Keratinocyte (primary cell): Measurements from ENCODE around the gene RPL18. TPM values are rescaled to one million over a fixed set of nuclear protein-coding genes. Genes with fewer than 3 reads are reported as not detected.

ENCODE experiments used
- DNase-seq: peaks from one replicate; pipeline ENCODE4 v3.0.0-alpha.2; 2011; ENCODE audit warnings: low read depth, missing footprints, low spot score
- FAIRE-seq: peaks from 2 replicates; lab custom pipeline; 2011; peaks lifted over from hg19 to GRCh38; lab: Jason Lieb, UNC
- H2AFZ ChIP-seq: 2 replicates; pipeline ENCODE4 v1.6.0; 2012; ENCODE audit warnings: low read length, control low read depth, inconsistent platforms; ENCODE audit not compliant: control insufficient read depth
- H3K27ac ChIP-seq: 2 replicates; pipeline ENCODE4 v1.5.1; 2011; ENCODE audit warnings: low read length; ENCODE audit not compliant: control insufficient read depth, insufficient read depth
- H3K27me3 ChIP-seq: 3 replicates; pipeline ENCODE4 v1.6.0; 2011; ENCODE audit warnings: low read length; ENCODE audit not compliant: control insufficient read depth, insufficient read depth; ENCODE audit errors: extremely low read depth
- H3K36me3 ChIP-seq, 2 experiments: 2 replicates in 1 of 2; 3 replicates in 1 of 2; pipeline ENCODE4 v1.5.1; 2011; ENCODE audit warnings: low read length in 2 of 2, mild to moderate bottlenecking in 1 of 2; ENCODE audit not compliant: control insufficient read depth in 2 of 2, insufficient read depth in 2 of 2; ENCODE audit errors: extremely low read depth in 1 of 2
- H3K4me1 ChIP-seq: 3 replicates; pipeline ENCODE4 v1.5.1; 2011; ENCODE audit warnings: low read length; ENCODE audit not compliant: control insufficient read depth, insufficient read depth; ENCODE audit errors: extremely low read depth
- H3K4me2 ChIP-seq: 3 replicates; pipeline ENCODE4 v1.6.0; 2011; ENCODE audit warnings: low read depth, low read length; ENCODE audit not compliant: control insufficient read depth, insufficient read depth; ENCODE audit errors: extremely low read depth
- H3K4me3 ChIP-seq, 3 experiments: fragments of 200-600 bp in 1 of 3; sonication (generic) in 1 of 3; 2 replicates in 2 of 3; 3 replicates in 1 of 3; pipeline ENCODE4 v1.5.1; 2011 to 2016; ENCODE audit warnings: low read length in 3 of 3, mild to moderate bottlenecking in 3 of 3, control low read depth in 2 of 3, inconsistent platforms in 1 of 3, low read depth in 1 of 3, mixed read lengths in 1 of 3, mixed run types in 1 of 3, moderate library complexity in 1 of 3; ENCODE audit not compliant: control insufficient read depth in 2 of 3, insufficient read depth in 2 of 3; ENCODE audit errors: extremely low read depth in 1 of 3
- H3K79me2 ChIP-seq: 2 replicates; pipeline ENCODE4 v1.6.0; 2012; ENCODE audit warnings: low read length; ENCODE audit not compliant: control insufficient read depth, insufficient read depth
- H3K9ac ChIP-seq: 3 replicates; pipeline ENCODE4 v1.6.0; 2011; ENCODE audit warnings: low read length; ENCODE audit not compliant: control insufficient read depth, insufficient read depth; ENCODE audit errors: extremely low read depth
- H3K9me1 ChIP-seq: 3 replicates; pipeline ENCODE4 v1.6.0; 2011; ENCODE audit warnings: low read length; ENCODE audit not compliant: control insufficient read depth, insufficient read depth; ENCODE audit errors: extremely low read depth
- H3K9me3 ChIP-seq: 2 replicates; pipeline ENCODE4 v1.5.1; 2012; ENCODE audit warnings: low read depth, low read length; ENCODE audit not compliant: control insufficient read depth
- H4K20me1 ChIP-seq: 3 replicates; pipeline ENCODE4 v1.6.0; 2011; ENCODE audit warnings: low read length; ENCODE audit not compliant: control insufficient read depth, insufficient read depth; ENCODE audit errors: extremely low read depth
- EZH2 ChIP-seq: IDR thresholded peaks from one replicate; pipeline ENCODE4 v1.6.1; 2012; ENCODE audit warnings: inconsistent platforms, mild to moderate bottlenecking, low read length, moderate library complexity
- dilution Hi-C: fragments of 300-500 bp; cut with MboI; formaldehyde crosslinking; loops from one replicate; pipeline ENCODE4 v1.7.0; 2020; ENCODE audit warnings: low sequenced_read_pairs; ENCODE audit not compliant: extremely low pct_ligation_motif_present
- polyA plus RNA-seq, 5 experiments: library from polyadenylated mRNA; depleted of rRNA in 3 of 5; stranded (reverse) in 3 of 5; stranded (forward) in 1 of 5; unstranded in 1 of 5; fragments of >200 nt; gene quantifications; 1 replicate in 1 of 5; 2 replicates in 3 of 5; 3 replicates in 1 of 5; pipeline versions ENCODE4 v1.2.1 to v1.2.3, GENCODE V29; 2011 to 2012; ENCODE audit warnings: missing spikeins in 2 of 5, low read depth in 1 of 5, low replicate concordance in 1 of 5
- TF ChIP-seq, protein P1 (sequence below), 3 experiments: IDR thresholded peaks in 1 of 3; conservative IDR thresholded peaks in 1 of 3; optimal IDR thresholded peaks in 1 of 3; 2 replicates in 2 of 3; 3 replicates in 1 of 3; pipeline versions ENCODE3 to v1.5.1; 2011; ENCODE audit warnings: low read length in 3 of 3, mild to moderate bottlenecking in 3 of 3, moderate library complexity in 2 of 3, control low read depth in 1 of 3, inconsistent platforms in 1 of 3; ENCODE audit not compliant: insufficient read depth in 2 of 3; ENCODE audit errors: extremely low read depth in 1 of 3

RPL18 gene
- polyA plus RNA-seq, 1 donor (not counting 4 experiments of a cell fraction or from before 2014, with no cell fraction given) = 1,015 TPM

DNA sequence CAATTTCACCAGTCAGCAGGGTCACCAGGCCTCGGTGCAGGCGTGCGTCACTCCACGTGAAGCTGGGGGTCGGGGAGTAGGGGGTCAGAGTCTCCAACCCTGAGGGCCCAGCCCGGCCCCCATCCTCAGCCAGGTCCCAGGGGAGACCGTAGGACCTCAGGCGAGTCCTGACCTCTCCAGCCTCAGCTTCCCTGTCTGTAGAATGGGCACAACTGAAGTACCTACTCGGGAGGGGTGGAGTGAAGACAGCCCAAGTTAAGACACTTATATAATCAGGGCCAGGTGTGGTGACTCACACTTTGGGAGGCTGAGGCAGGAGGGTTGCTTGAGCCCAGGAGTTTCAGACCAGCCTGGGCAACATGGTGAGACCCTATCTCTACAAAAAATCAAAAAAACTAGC, 15.1 kb downstream of the RPL18 start:
- no peak overlapping the region for H3K27ac ChIP-seq
- no peak for FAIRE-seq
- dilution Hi-C loops = no loop called here
- TF ChIP-seq, protein P1, sequence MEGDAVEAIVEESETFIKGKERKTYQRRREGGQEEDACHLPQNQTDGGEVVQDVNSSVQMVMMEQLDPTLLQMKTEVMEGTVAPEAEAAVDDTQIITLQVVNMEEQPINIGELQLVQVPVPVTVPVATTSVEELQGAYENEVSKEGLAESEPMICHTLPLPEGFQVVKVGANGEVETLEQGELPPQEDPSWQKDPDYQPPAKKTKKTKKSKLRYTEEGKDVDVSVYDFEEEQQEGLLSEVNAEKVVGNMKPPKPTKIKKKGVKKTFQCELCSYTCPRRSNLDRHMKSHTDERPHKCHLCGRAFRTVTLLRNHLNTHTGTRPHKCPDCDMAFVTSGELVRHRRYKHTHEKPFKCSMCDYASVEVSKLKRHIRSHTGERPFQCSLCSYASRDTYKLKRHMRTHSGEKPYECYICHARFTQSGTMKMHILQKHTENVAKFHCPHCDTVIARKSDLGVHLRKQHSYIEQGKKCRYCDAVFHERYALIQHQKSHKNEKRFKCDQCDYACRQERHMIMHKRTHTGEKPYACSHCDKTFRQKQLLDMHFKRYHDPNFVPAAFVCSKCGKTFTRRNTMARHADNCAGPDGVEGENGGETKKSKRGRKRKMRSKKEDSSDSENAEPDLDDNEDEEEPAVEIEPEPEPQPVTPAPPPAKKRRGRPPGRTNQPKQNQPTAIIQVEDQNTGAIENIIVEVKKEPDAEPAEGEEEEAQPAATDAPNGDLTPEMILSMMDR (optimal IDR thresholded peaks at IDR 0.05 in 1 of 3, IDR thresholded peaks at IDR 0.05 in 1 of 3, conservative IDR thresholded peaks at IDR 0.05 in 1 of 3; ENCODE audit: extremely low read depth in 1 of 3, insufficient read depth in 2 of 3, low read length in 3 of 3) = no peak
- TF ChIP-seq EZH2 = no peak
- H3K27me3 ChIP-seq = no peaks in the 10 kb centered on the region
- no peak overlapping the region for H3K4me3 ChIP-seq
- H2AFZ ChIP-seq = no peak overlapping the region
- H3K9me1 ChIP-seq = no peaks in the 10 kb centered on the region
- no peak overlapping the region for H3K9ac ChIP-seq
- no peaks in the 10 kb centered on the region for H3K9me3 ChIP-seq
- H3K79me2 ChIP-seq = no peaks in the 10 kb centered on the region
- DNase-seq = no peak
- H4K20me1 ChIP-seq = no peaks in the 10 kb centered on the region
- no peak overlapping the region for H3K4me2 ChIP-seq
- no peaks in the 10 kb centered on the region for H3K4me1 ChIP-seq
- no peaks in the 10 kb centered on the region for H3K36me3 ChIP-seq

DNA sequence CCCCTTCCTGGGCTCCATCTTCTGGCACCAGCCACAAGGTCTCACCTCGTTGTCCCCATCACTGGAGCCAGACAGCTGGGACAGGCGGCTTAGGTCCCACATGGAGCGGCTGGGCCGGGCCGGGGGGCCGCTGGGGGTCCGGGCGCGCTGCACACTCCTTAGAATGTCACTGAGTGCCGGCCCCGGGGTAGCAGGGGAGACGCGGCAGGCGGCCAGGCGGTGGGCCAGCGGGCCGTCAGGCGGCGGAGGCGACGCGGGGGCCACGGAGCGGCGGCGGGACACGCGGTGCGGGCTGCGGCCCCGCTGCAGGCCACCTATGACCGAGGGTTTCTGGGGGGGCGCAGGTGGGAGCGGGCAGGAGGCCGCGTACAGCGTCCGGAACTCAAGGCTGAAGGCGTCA, 15.5 kb downstream of the RPL18 start:
- no peak for FAIRE-seq

More for the DNA sequence above, 15.5 kb downstream of the RPL18 start:
- no peak overlapping the region for H3K27ac ChIP-seq
- no peaks in the 10 kb centered on the region for H4K20me1 ChIP-seq
- H3K36me3 ChIP-seq = no peaks in the 10 kb centered on the region
- H3K4me2 ChIP-seq = no peak overlapping the region
- no peaks in the 10 kb centered on the region for H3K4me1 ChIP-seq
- H3K27me3 ChIP-seq = no peaks in the 10 kb centered on the region
- H3K9ac ChIP-seq = no peak overlapping the region
- H3K79me2 ChIP-seq = no peaks in the 10 kb centered on the region
- H2AFZ ChIP-seq = no peak overlapping the region
- H3K9me3 ChIP-seq = no peaks in the 10 kb centered on the region
- no peak for TF ChIP-seq EZH2
- TF ChIP-seq, protein P1 (optimal IDR thresholded peaks at IDR 0.05 in 1 of 3, IDR thresholded peaks at IDR 0.05 in 1 of 3, conservative IDR thresholded peaks at IDR 0.05 in 1 of 3; ENCODE audit: extremely low read depth in 1 of 3, insufficient read depth in 2 of 3, low read length in 3 of 3) = no peak
- DNase-seq = no peak
- H3K4me3 ChIP-seq = no peak overlapping the region
- dilution Hi-C loops = no loop called here
- H3K9me1 ChIP-seq = no peaks in the 10 kb centered on the region
